ENCODE results near the gene VSIG10L. TPM values are rescaled to one million over a fixed set of nuclear protein-coding genes. Genes with fewer than 3 reads are reported as not detected.

Gene VSIG10L
- 0.93 and 1.5 TPM in 2 replicates for polyA plus RNA-seq (2011; rRNA removed)
- 0.09 and 0.15 TPM in 2 replicates for polyA minus RNA-seq (2011; rRNA and poly(A)+ RNA removed)

- no peak for TF ChIP-seq CTCF (IDR thresholded peaks at IDR 0.05; ENCODE audit: insufficient read depth, low read depth, low read length)
- CTCF ChIA-PET: interaction anchor here (1.0 to 1.4 kb wide), 3 partner anchors 9 to 80 kb away, joined by 3 to 7 read pairs (median 4); no protein-coding TSS in a partner anchor
- Histone ChIP-seq H3K4me3 (ENCODE audit: low read depth, low read length) (no peak within 1 kb of the TSS), H3K27me3 (ENCODE audit: control insufficient read depth, insufficient read depth, low read length) (no peaks in the 10 kb centered on the region), H3K36me3 (ENCODE audit: control insufficient read depth, insufficient read depth, low read length) (peaks cover 10% of the 10 kb centered on the region)
- no peak for DNase-seq (ENCODE audit: low read depth)
- POLR2A ChIA-PET: no interaction called here
Measured at GRCh38 chr19:51341976-51342580, at the start of gene VSIG10L. Gene VSIG10L, minus strand, starts transcription at chr19:51342139. Its CDS starts 15 bp downstream, at chr19:51342124.

- Histone ChIP-seq H3K36me3 (ENCODE audit: control insufficient read depth, insufficient read depth, low read length) (no peaks in the 10 kb centered on the region), H3K27me3 (ENCODE audit: control insufficient read depth, insufficient read depth, low read length) (no peaks in the 10 kb centered on the region), H3K4me3 (ENCODE audit: low read depth, low read length) (no peak overlapping the region)
- ChIA-PET POLR2A (no interaction called here), CTCF (no interaction called here)
- no peak for DNase-seq (ENCODE audit: low read depth)
- no peak for TF ChIP-seq CTCF (IDR thresholded peaks at IDR 0.05; ENCODE audit: insufficient read depth, low read depth, low read length)
Measured at GRCh38 chr19:51391073-51391611, 49.2 kb upstream of the VSIG10L start.

- no peak for TF ChIP-seq CTCF (IDR thresholded peaks at IDR 0.05; ENCODE audit: insufficient read depth, low read depth, low read length)
- 0 out of 2 replicates have a peak, but pooled peaks cover 2% of the 10 kb centered on the region for H3K27me3 ChIP-seq (ENCODE audit: control insufficient read depth, insufficient read depth, low read length)
- no peak for DNase-seq (ENCODE audit: low read depth)
- ChIA-PET CTCF (interaction anchor here (1.0 kb wide), 1 partner anchor 39 kb away, joined by 3 read pairs; no protein-coding TSS in a partner anchor), POLR2A (no interaction called here)
- H3K4me3 ChIP-seq (ENCODE audit: low read depth, low read length): no peak overlapping the region
- no peaks in the 10 kb centered on the region for H3K36me3 ChIP-seq (ENCODE audit: control insufficient read depth, insufficient read depth, low read length)
Measured at GRCh38 chr19:51389143-51389542, 47.2 kb upstream of the VSIG10L start.

GRCh38 chr19:51387924-51388389 lies 46.0 kb upstream of the VSIG10L start, which contains the start of gene LIM2:
Gene LIM2, minus strand, starts transcription at chr19:51387974. Its CDS starts 531 bp downstream, at chr19:51387443.
- TF ChIP-seq CTCF (IDR thresholded peaks at IDR 0.05; ENCODE audit: insufficient read depth, low read depth, low read length): no peak
- Histone ChIP-seq H3K27me3 (ENCODE audit: control insufficient read depth, insufficient read depth, low read length) (0 out of 2 replicates have a peak, but pooled peaks cover 2% of the 10 kb centered on the region), H3K4me3 (ENCODE audit: low read depth, low read length) (no peak within 1 kb of the TSS), H3K36me3 (ENCODE audit: control insufficient read depth, insufficient read depth, low read length) (no peaks in the 10 kb centered on the region)
- CTCF ChIA-PET: interaction anchor here (1.0 to 1.5 kb wide), 3 partner anchors 20 to 38 kb away, joined by 3 to 4 read pairs (median 3); no protein-coding TSS in a partner anchor
- POLR2A ChIA-PET: no interaction called here
- no peak for DNase-seq (ENCODE audit: low read depth)

- CTCF ChIA-PET: interaction anchor here (1.5 kb wide), 1 partner anchor 21 kb away, joined by 3 read pairs; no protein-coding TSS in a partner anchor
- 0 out of 2 replicates have a peak, but pooled peaks cover 2% of the 10 kb centered on the region for H3K27me3 ChIP-seq (ENCODE audit: control insufficient read depth, insufficient read depth, low read length)
- no peak for DNase-seq (ENCODE audit: low read depth)
- no peak overlapping the region for H3K4me3 ChIP-seq (ENCODE audit: low read depth, low read length)
- no peak for TF ChIP-seq CTCF (IDR thresholded peaks at IDR 0.05; ENCODE audit: insufficient read depth, low read depth, low read length)
- H3K36me3 ChIP-seq (ENCODE audit: control insufficient read depth, insufficient read depth, low read length): no peaks in the 10 kb centered on the region
- POLR2A ChIA-PET: no interaction called here
Measured at GRCh38 chr19:51386882-51387520, 45.1 kb upstream of the VSIG10L start.
